Activated naive CD8-positive, alpha-beta T cell (primary cell): ENCODE data around the gene WDR31.

Experiments
- H3K27ac Mint-ChIP-seq: one replicate; pipeline ENCODE4 v1.8.0; 2021; ENCODE audit warnings: mixed read lengths
- H3K27me3 Mint-ChIP-seq: one replicate; pipeline ENCODE4 v1.8.0; 2021; ENCODE audit warnings: mixed read lengths
- H3K36me3 Mint-ChIP-seq: one replicate; pipeline ENCODE4 v1.8.0; 2021; ENCODE audit warnings: mixed read lengths
- H3K4me1 Mint-ChIP-seq: one replicate; pipeline ENCODE4 v1.8.0; 2021; ENCODE audit warnings: low read depth, mixed read lengths
- H3K4me3 Mint-ChIP-seq: one replicate; pipeline ENCODE4 v1.8.0; 2021; ENCODE audit warnings: mild to moderate bottlenecking, mixed read lengths
- H3K9me3 Mint-ChIP-seq: one replicate; pipeline ENCODE4 v1.8.0; 2021; ENCODE audit warnings: low read depth, mixed read lengths

The WDR31 gene

GRCh38 chr9:113355040-113355596 is 15.0 kb upstream of the WDR31 start:
- Mint-ChIP-seq H3K9me3 (no peaks in the 10 kb centered on the region), H3K27ac (no peak overlapping the region), H3K4me1 (peaks cover 14% of the 10 kb centered on the region), H3K36me3 (no peaks in the 10 kb centered on the region), H3K4me3 (no peak overlapping the region), H3K27me3 (peaks cover 10% of the 10 kb centered on the region)

GRCh38 chr9:113352411-113352810 is 12.3 kb upstream of the WDR31 start:
- Mint-ChIP-seq H3K36me3 (no peaks in the 10 kb centered on the region), H3K4me1 (peaks cover 22% of the 10 kb centered on the region), H3K4me3 (no peak overlapping the region), H3K27me3 (peaks cover 10% of the 10 kb centered on the region), H3K27ac (no peak overlapping the region), H3K9me3 (no peaks in the 10 kb centered on the region)

- Mint-ChIP-seq H3K27me3 (peaks cover 10% of the 10 kb centered on the region), H3K36me3 (no peaks in the 10 kb centered on the region), H3K9me3 (no peaks in the 10 kb centered on the region), H3K4me3 (no peak overlapping the region), H3K4me1 (peaks cover 22% of the 10 kb centered on the region), H3K27ac (no peak overlapping the region)
Observed at GRCh38 chr9:113352006-113352405, 11.9 kb upstream of the WDR31 start.

- peak overlapping the region; percentile 42 for H3K27ac Mint-ChIP-seq
- peaks cover 9% of the 10 kb centered on the region for H3K27me3 Mint-ChIP-seq
- no peaks in the 10 kb centered on the region for H3K9me3 Mint-ChIP-seq
- H3K4me3 Mint-ChIP-seq: peak overlapping the region; percentile 85
- H3K4me1 Mint-ChIP-seq: peaks cover 22% of the 10 kb centered on the region
- H3K36me3 Mint-ChIP-seq: no peaks in the 10 kb centered on the region
Observed at GRCh38 chr9:113350937-113351336, 10.9 kb upstream of the WDR31 start.

- no peaks in the 10 kb centered on the region for H3K9me3 Mint-ChIP-seq
- peaks cover 23% of the 10 kb centered on the region for H3K4me1 Mint-ChIP-seq
- H3K4me3 Mint-ChIP-seq: peak overlapping the region; percentile 85
- no peak overlapping the region for H3K27ac Mint-ChIP-seq
- peaks cover 9% of the 10 kb centered on the region for H3K27me3 Mint-ChIP-seq
- H3K36me3 Mint-ChIP-seq: no peaks in the 10 kb centered on the region
Observed at GRCh38 chr9:113350107-113350661, 10.1 kb upstream of the WDR31 start.

- H3K9me3 Mint-ChIP-seq: no peaks in the 10 kb centered on the region
- no peaks in the 10 kb centered on the region for H3K36me3 Mint-ChIP-seq
- H3K27me3 Mint-ChIP-seq: peaks cover 9% of the 10 kb centered on the region
- H3K4me3 Mint-ChIP-seq: peak within 1 kb of the TSS; percentile 85
- H3K27ac Mint-ChIP-seq: no peak within 1 kb of the TSS
- H3K4me1 Mint-ChIP-seq: peaks cover 23% of the 10 kb centered on the region
Observed at GRCh38 chr9:113349445-113350094, 9.5 kb upstream of the WDR31 start, which contains the start of gene BSPRY. Gene BSPRY, plus strand, starts transcription at chr9:113349541. Its CDS starts 39 bp downstream, at chr9:113349580.

GRCh38 chr9:113349066-113349444 is 9.0 kb upstream of the WDR31 start:
- Mint-ChIP-seq H3K4me3 (peak overlapping the region; percentile 84), H3K36me3 (no peaks in the 10 kb centered on the region), H3K9me3 (no peaks in the 10 kb centered on the region), H3K27me3 (peaks cover 8% of the 10 kb centered on the region), H3K27ac (no peak overlapping the region), H3K4me1 (peaks cover 23% of the 10 kb centered on the region)

GRCh38 chr9:113348437-113348836 is 8.4 kb upstream of the WDR31 start:
- Mint-ChIP-seq H3K27me3 (peaks cover 5% of the 10 kb centered on the region), H3K36me3 (no peaks in the 10 kb centered on the region), H3K4me1 (peaks cover 23% of the 10 kb centered on the region), H3K9me3 (no peaks in the 10 kb centered on the region), H3K27ac (no peak overlapping the region), H3K4me3 (peak overlapping the region; percentile 49)

- H3K4me3 Mint-ChIP-seq: no peak overlapping the region
- no peaks in the 10 kb centered on the region for H3K9me3 Mint-ChIP-seq
- peaks cover 28% of the 10 kb centered on the region for H3K4me1 Mint-ChIP-seq
- no peak overlapping the region for H3K27ac Mint-ChIP-seq
- no peaks in the 10 kb centered on the region for H3K27me3 Mint-ChIP-seq
- H3K36me3 Mint-ChIP-seq: no peaks in the 10 kb centered on the region
Observed at GRCh38 chr9:113345671-113346070, 5.6 kb upstream of the WDR31 start.

- Mint-ChIP-seq H3K27ac (no peak overlapping the region), H3K9me3 (no peaks in the 10 kb centered on the region), H3K4me1 (peaks cover 27% of the 10 kb centered on the region)
Observed at GRCh38 chr9:113345190-113345589, 5.1 kb upstream of the WDR31 start.

GRCh38 chr9:113343732-113344231 is 3.7 kb upstream of the WDR31 start:
- no peak overlapping the region for H3K4me3 Mint-ChIP-seq
- peaks cover 26% of the 10 kb centered on the region for H3K4me1 Mint-ChIP-seq
- no peak overlapping the region for H3K27ac Mint-ChIP-seq

More at GRCh38 chr9:113345190-113345589, 5.1 kb upstream of the WDR31 start:
- H3K27me3 Mint-ChIP-seq: no peaks in the 10 kb centered on the region
- no peak overlapping the region for H3K4me3 Mint-ChIP-seq
- H3K36me3 Mint-ChIP-seq: no peaks in the 10 kb centered on the region

GRCh38 chr9:113341712-113342410 is 1.8 kb upstream of the WDR31 start:
- H3K9me3 Mint-ChIP-seq: no peaks in the 10 kb centered on the region
- no peaks in the 10 kb centered on the region for H3K36me3 Mint-ChIP-seq
- H3K27ac Mint-ChIP-seq: peak overlapping the region; percentile 54
- H3K27me3 Mint-ChIP-seq: peaks cover 4% of the 10 kb centered on the region
- H3K4me3 Mint-ChIP-seq: peak overlapping the region; percentile 70
- H3K4me1 Mint-ChIP-seq: peaks cover 27% of the 10 kb centered on the region

More at GRCh38 chr9:113343732-113344231, 3.7 kb upstream of the WDR31 start:
- Mint-ChIP-seq H3K36me3 (no peaks in the 10 kb centered on the region), H3K27me3 (peaks cover 4% of the 10 kb centered on the region), H3K9me3 (no peaks in the 10 kb centered on the region)

- Mint-ChIP-seq H3K4me3 (no peak overlapping the region), H3K36me3 (no peaks in the 10 kb centered on the region), H3K27ac (no peak overlapping the region), H3K27me3 (peaks cover 4% of the 10 kb centered on the region), H3K4me1 (peaks cover 25% of the 10 kb centered on the region), H3K9me3 (no peaks in the 10 kb centered on the region)
Observed at GRCh38 chr9:113337714-113338113, 2.4 kb downstream of the WDR31 start.

GRCh38 chr9:113331780-113332179 is 8.3 kb downstream of the WDR31 start:
- H3K4me1 Mint-ChIP-seq: no peaks in the 10 kb centered on the region
- H3K4me3 Mint-ChIP-seq: no peak overlapping the region
- H3K27ac Mint-ChIP-seq: no peak overlapping the region
- no peaks in the 10 kb centered on the region for H3K9me3 Mint-ChIP-seq
- peaks cover 3% of the 10 kb centered on the region for H3K36me3 Mint-ChIP-seq
- no peaks in the 10 kb centered on the region for H3K27me3 Mint-ChIP-seq
